COLO668 (cell line): ENCODE results near the gene FHL2.

Experiments used
- DNase-seq: peaks from one replicate; lab custom pipeline; 2025; ENCODE audit not compliant: unreplicated experiment; lab: John Stamatoyannopoulos, UW

Gene FHL2

DNA sequence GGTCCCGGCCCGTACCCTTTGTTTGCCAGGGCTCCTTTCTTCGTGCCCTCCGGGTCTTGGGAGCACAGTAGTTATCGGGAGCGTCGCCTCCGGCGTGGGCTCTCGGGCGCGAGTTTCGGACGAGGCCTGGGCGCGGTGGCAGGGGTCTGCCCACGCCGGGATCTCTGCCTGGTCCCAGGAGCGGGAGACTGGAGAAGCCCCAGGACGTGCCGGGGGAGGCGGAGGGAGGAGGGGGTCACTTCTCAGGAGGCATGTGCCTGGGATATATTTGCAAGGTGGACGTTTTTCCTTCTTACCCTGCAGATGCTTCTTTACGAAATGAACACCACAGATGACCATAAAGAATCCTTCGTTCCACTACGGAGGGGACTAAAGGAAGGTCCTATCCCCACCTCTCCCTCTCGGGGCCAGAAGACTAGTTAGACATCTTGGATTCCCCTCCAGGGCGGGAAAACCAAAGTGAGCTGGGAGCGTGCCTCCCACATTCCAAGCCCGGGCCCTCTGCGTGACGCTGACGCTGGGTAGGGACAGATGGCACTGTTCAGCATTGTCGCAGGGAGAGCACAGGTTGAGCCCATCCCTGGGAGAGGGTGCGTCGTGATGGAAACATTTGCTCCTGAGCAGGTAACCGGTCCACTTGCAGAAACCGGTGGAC, 483 bp upstream of the FHL2 start:
- no peak for DNase-seq

DNA sequence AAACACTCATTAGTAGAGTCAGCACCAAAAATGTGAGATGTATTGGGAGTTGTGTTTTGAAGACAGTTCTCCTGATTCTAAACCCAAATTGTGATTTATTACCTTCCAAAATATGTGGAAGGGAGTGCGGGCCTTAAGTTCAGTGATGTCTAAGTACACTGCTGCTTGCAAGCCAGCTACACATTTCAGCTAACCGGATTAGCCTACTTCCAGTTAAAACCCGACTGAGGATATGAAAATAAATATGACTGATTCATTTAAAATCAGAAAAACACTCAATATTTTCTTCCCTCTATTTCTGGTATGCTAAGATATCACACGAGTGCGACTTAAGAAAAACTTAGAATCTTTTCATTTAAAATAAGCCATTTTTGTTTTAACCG, 907 bp downstream of the FHL2 start:
- no peak for DNase-seq

DNA sequence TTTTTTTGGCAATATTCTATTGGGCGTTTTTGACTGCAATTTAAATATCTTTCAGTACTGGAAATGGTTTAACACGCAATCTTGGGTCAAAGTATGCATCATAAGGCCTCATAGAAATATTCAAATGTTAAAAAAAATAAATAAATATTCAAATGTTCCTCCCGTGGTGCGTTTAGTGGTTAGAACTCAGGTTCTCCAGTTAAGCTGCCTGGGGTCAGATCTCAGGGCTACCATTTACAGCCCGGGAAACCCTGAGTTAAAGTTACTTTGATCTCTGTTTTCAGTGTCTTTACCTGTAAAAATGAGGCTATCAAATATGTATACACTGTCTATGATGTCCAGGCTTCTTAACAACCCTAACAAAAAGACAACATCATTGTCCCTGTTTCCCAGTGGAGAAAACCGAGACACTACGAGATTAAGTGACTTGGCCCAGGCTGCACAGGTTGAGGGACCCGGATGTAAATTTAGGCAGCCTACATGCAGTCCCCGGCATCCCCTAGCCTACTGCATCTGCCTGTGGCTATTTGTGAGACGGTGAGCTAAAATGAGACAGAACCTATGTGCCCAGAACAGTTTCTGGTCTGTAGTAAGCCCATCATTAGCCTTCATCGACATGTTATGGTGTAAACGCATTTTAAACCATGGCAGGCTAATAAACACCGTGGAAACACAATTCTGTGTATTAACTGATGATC, 1.7 kb downstream of the FHL2 start:
- peak; percentile 25 for DNase-seq

DNA sequence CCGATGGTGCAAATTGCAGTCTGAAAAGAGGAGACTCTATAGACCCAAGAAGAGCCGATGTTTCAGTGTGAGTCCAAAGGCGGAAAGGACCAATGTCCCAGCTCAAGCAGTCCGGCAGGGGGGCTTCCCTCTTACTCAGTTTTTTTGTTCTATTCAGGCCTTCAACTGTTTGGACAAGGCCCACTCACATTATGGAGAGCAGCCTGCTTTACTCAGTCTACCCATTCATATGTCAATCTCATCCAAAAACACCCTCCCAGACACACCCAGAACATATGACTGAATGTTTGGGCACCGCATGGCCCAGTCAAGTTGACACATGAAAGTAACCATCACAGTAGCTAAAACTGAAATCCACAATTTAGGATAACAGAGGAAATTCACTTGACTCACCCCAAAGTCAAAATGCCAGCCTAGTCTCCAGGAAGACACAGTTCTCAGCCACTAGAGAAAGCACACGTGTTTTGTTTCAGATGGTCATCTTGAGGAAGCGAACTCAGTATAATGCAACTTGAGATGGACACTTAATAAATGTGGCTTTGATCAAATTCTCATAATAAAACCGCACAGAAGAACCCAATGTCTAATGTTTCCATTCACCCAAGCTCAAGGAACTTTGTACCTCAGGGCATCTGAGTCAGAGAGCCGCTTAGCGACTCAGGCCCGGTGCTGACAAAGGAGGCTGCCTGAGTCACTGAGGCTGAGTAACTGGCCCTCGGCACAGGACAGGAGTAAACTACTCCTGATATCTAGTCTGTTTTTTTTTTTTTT, 2.4 kb downstream of the FHL2 start:
- DNase-seq = peak; percentile 38

DNA sequence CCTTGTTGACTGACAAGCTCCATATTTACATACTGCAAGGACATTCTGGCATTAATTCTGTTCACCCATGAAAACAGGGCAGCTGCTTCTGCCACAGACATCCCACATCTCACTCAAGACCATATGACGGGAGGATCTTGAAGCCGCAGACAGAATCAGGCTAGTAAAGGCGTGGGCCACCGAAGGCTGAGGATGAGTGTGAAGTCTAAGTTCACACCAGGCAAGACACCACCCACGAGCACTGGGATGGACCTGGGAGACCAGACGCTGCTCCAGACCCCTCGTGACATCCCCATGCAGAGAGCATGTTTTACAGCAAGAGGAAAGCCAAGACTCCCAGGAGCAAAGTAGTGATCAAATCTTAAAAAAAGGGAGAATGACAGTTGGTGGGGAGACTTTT, 3.2 kb downstream of the FHL2 start:
- no peak for DNase-seq

DNA sequence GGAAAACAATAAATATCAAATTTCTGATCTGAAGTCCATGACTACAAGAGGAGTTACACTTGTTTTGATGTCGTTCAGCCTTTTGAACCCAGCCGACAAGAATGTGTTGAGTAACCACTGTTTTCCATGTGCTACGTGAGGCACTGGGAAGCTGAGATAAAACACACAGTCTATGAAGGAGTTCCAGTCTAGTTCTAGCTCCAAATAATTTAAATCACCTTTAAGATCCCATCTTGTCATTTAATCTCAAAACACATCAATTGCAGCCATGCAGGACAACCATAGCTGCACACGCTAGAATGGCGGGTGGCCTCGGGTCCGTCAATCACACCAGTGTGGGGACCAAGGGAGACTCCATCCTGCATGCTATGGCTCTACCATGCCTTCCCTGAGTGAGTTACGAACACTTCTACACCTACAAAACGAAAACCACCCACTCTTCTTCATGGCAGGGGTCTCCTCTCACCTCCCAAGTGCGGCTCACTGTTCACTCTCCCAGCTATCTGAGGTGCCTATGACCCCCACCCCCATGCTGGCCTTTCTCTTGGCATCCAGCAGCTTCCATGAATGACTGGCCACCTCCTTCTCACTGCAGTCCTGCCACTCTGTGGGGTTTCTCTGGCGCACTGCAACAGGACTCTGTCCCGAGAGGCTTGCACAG, 3.8 kb downstream of the FHL2 start:
- DNase-seq = no peak

DNA sequence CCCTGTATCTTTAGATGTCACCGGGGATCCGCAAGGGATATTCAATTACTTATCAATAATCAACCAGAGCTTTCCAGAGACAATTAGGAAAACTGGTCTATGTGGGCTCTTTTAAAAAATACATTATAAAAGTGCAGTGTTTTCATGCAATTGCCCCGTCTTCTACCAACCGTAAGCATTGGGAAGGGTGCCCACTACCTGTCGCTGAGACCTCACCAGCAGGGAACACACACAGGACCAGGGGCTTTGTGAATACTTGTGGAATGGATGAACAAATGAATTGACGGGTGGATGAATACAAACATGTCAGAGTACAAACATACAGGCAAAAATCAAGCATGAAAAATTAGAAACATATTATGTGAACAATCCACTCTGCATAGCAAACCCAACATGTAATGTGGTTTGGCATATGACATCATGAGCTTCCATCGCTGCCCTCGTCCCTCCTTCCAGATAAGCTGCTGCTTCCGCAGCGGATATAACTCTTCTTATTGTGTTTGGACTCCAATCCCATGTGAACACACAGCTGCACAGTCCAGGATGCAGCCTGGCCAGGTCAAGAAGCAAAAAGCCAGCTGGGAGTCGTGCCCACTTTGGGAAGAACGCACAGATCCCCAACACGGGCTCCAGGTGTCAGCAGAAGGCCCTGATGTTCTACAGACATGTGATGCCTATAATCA, 5.3 kb downstream of the FHL2 start:
- DNase-seq = no peak

DNA sequence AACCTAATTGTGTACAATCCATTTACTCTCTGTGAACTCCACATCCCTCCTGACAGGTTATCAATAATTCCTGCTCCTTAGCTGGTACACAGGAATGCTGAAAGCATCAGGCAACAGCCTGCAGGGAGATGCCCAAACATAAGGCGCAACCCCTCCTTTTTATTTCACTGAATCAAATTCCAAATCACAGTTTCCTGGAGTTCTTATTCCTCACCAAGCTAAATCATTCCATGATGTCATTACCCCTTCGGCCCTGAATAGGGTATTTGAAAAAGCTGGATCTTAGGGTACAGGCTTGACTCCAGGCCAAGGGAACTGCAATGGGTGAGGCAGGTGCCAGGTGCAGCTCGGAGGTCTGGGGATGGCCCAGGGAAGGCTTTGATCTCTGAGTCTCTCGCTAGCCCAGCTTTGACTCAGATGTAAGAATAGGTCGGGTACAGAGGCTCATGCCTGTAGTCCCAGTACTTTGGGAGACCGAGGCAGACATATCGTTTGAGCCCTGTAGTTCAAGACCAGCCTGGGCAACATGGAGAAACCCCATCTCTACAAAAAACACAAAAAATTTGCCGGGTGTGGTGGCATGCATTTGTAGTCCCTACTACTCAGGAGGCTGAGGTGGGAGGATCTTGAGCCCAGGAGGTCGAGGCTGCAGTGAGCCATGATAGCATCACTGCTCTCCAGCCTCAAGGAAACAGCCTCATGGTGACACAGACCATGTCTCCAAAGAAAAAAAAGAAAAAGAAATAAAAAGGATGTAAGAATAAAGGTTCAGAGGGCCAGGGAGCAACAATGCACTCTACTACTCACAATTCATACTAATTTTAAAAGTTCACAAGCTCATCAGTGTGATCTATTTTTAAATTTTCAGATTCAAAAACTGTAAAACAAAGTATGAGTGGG, 6.8 kb downstream of the FHL2 start:
- DNase-seq = no peak

DNA sequence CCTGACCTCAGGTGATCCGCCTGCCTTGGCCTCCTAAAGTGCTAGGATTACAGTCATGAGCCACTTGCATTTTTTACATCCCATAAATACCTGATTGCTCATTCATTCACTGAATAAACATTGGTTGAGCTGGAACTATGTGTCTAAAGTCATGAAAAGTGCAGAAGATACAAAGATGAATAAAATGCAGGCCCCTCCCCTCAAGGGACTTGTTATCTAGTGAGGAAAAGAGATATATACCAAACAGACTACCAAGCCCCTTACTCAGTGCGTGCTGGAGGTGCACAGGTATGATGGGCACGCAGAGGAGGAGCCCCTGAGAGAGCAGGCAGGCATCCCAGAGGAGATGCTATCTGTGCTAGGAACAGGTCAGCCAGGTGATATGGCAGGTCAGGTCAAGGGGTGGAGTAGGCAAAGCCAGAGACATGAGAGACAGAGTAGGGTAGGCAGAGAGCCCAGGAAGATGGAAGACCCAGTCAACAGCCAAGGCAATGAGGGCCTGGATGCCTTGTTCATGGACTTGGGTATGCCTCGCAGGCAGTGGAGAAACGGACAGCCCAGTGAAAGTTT, 7.7 kb downstream of the FHL2 start:
- DNase-seq = no peak

DNA sequence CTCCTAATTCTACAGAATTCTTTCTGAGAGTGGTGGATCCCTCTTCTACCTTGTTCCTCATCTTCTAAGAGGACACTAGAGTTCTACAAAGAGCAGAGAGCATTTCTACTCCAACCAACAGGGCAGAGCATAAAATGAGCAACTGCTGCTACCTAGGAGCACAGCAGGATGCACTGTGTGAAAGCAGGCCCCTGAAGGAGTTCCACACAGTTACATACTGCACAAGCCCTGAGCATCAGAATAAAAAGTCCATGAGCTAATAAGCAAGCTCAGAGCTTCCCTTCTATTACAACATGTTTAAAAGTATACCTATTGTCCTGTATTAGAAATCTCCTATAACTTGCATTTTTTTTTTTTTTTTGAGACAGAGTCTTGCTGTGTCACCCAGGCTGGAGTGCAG, 8.4 kb downstream of the FHL2 start:
- no peak for DNase-seq

DNA sequence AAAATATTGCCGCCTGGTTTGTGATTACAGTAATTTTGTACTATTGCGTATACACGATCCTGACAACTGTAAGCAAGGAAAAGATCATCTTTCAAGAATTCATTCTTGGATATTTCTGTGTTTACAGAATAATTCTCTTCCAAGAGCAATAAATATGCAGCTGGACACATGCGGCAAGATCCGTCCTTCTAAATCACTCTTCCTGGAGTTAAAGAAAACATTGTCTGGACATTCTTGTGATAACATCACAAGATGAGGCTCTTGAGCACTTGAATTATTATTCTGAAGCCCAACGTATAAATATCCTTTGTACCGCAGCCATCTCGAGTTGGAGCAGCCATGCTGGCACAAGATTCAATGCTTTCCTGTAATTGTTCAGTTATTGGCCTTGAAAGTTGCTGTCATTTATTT, 9.9 kb downstream of the FHL2 start:
- DNase-seq = no peak

DNA sequence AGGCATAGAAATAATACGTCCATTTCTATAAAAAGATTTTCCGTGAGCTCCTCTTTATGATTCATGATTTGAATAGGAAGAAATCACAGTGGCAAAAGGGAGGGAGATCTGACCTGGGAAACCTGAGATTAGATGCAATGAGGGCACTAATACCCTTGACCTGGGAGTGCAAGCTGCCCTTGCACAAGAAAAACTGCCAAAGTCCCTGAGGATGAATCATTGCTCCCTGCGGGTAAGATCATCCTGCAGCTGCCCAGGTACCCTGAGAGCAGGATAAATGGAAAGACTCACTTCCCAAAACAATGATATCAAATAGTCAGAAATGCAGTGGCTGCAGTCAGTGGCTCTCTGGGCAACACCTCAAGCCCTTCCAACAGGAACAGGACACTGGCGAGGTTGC, 11.6 kb downstream of the FHL2 start:
- DNase-seq = no peak

DNA sequence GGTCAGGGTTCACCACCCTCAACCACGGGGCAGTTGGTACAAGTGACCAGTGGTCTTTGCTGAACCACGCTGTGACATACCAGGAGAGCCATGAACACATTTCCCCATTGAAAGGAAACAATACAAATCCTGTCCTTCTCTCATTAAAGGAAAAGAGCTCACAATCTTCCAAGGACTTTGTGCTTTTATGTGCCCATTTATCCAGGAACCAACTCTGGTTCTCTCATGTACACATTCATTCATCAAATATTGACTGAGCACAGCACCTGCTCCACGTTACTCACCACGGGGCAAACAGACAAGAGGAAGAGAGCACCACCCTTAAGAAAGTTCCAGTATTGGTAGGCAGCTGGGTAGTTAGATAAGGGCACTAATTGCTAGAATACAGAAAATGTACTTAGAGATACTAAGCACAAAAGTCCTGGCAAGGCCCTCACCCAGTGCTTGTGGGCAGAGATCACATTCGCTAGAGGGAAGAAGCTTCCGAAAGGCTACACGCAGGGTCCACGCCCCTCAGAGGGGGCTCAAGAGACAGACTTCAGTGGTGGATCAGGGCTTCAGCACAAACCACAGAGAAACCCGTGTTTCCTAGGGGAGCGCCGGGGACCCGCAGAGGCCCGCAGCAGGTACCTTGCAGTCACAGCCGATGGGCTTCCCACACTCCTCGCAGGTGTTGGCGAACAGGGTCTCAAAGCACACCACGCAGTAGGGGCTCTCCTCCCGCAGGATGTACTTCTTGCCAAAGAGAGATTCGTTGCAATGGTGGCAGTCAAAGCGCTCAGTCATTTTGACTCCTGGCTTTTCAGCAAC, 12.9 kb downstream of the FHL2 start:
- DNase-seq = peak; percentile 16

DNA sequence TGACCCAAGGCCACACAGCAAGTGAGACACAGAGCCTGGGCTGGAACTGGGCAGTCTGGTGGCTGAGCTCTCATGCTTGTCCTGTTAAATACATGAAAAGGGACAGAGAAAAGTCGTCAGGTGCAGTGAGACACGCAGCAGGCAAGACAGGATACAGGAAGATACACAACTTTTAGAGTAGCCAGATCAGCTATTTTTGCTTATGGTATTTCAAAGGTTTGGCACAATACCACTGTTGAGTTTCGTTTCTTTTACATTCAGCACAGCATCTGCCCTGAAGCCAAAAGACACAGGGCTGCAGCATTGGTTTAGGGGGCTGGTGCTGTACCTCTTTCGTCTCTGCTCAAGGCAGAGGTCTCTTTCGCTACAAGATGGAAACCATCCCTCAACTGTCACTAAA, 14.0 kb downstream of the FHL2 start:
- DNase-seq = no peak

DNA sequence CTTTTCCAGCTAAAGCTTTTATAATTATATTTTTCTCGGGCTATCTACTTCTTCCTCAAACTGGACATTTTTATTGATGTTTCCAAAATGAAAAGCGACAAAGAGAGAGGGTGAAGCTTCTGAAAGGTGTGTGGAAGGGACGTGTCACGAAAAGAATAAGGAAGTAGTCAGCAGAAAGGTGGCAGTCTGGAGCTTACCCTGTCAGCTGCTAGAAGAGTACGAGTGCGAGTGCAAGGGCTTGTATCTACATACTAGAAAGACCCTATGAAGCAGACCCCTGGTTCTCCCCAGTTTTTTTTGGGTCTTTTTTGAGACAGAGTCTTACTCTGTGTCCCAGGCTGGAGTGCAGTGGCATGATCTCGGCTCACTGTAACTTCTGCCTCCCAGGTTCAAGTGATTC, 14.6 kb downstream of the FHL2 start:
- no peak for DNase-seq

DNA sequence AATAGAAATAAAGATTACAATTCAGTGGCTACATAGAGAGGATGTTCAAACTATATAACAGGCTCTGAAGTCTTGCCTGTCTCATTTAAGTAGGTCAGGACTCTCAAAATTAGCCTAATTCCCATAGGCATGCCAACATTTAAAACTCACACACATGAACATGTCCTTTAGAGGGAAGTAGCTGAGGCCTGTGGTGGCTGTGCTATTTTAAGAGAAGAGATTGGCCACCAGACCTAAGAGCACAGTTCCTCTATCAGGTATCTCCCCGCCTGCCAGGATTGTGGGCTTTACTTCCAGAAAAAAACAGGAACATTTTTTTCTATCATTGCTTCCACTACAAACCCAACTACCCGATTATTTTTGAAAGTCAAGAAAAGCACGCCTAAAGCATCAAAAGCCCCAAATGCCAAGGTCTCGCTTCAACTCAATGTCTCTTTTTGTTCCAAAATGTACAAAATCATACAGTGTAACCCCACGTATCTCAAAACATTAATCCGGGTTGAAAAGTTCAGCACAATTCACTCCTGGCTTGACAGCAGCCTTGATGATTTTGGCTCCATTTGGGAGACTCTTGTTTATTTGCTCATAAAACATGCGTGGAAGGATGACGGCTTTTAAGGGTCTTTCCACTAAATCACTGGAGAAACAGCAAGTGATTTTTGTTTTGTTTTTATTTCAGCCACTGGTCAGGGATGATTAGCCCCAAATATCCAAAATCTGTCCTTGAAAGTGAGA, 15.3 kb downstream of the FHL2 start:
- DNase-seq = no peak

DNA sequence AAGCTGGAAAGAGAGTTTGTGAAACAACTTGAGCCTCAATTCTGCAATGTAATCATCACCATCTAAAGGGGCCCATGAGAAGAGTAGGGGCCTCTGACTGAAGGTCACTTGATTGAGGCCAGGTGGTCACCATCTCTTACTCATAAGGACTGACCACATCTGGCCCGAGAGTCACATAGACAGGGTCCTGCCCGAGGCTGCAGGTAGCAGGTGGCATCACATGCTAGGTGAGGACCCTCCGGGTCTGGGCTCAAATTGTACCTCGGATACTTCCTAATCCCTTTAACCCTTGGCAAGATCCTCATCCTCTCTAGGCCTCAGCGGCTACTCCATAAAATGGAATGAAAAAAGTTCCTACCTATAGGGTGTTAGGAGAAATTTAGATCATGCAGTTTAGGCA, 16.7 kb downstream of the FHL2 start:
- DNase-seq = no peak

DNA sequence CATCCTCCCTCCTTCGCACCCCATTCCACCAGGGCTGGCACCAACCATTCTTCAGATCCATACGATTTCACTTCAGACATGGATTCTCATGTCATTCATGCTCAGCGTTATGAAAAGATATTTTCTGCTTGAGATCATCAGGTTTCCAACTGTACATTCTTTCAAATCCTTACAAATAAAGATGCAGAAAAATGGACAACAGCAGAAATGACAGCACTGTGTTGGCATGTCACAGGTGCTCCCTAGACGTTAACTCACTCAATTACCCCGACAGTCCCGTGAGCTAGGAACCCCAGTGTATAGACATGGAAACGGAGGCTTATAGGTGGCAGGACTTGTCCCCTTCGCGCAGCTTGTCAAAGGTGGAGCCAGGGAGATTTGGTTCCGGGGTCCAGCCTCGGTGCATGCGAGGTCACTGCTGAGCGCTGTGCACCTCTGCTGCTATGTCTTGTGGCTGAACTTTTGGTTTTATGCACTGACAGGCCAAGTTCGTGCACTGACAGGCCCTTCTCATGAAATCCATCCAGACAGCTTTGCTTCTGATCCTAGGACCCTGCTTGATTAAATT, 17.7 kb downstream of the FHL2 start:
- no peak for DNase-seq
